HCT116 (cell line): ENCODE results near the gene STYXL1.
"Not testable (repeated sequence)": the region's sequence is repeated elsewhere in the genome, so short reads cannot be mapped to it uniquely, and the experiment has no call there.

Source experiments
- CTCF ChIP-seq, 3 experiments: fragments of 200-600 bp in 1 of 3; sonication (generic) in 1 of 3; IDR thresholded peaks in 2 of 3; conservative IDR thresholded peaks in 1 of 3; 2 replicates each; pipeline ENCODE4 v1.5.1; 2012 to 2017; ENCODE audit warnings: low read depth in 2 of 3, low read length in 2 of 3, antibody characterized with exemption in 1 of 3, borderline replicate concordance in 1 of 3, control low read depth in 1 of 3, mild to moderate bottlenecking in 1 of 3, mixed read lengths in 1 of 3, mixed run types in 1 of 3, moderate library complexity in 1 of 3; ENCODE audit not compliant: insufficient read depth in 1 of 3
- EGR1 ChIP-seq: IDR thresholded peaks from 2 replicates; pipeline ENCODE4 v1.6.1; 2012; ENCODE audit warnings: low read depth
- EZH2 ChIP-seq: fragments of 200-600 bp; sonication (generic); IDR thresholded peaks from 2 replicates; pipeline ENCODE4 v1.6.1; 2017; ENCODE audit warnings: antibody characterized with exemption, mixed run types
- JUND ChIP-seq: IDR thresholded peaks from 2 replicates; pipeline ENCODE4 v1.6.1; 2012
- MAX ChIP-seq: IDR thresholded peaks from 2 replicates; pipeline ENCODE4 v1.6.1; 2012
- POLR2A ChIP-seq: IDR thresholded peaks from 2 replicates; pipeline ENCODE4 v1.7.0; 2011; ENCODE audit warnings: borderline replicate concordance; ENCODE audit not compliant: insufficient read depth, insufficient read length; ENCODE audit errors: extremely low read depth
- POLR2AphosphoS5 ChIP-seq: IDR thresholded peaks from 2 replicates; pipeline ENCODE4 v1.6.1; 2011; ENCODE audit warnings: mild to moderate bottlenecking, low read depth, low read length, moderate library complexity
- RAD21 ChIP-seq: IDR thresholded peaks from 2 replicates; pipeline ENCODE4 v1.6.1; 2012; ENCODE audit warnings: low read depth, mild to moderate bottlenecking
- TCF7L2 ChIP-seq: IDR thresholded peaks from 2 replicates; pipeline ENCODE4 v1.7.0; 2011; ENCODE audit warnings: borderline replicate concordance, inconsistent platforms; ENCODE audit not compliant: insufficient read depth, insufficient read length; ENCODE audit errors: extremely low read depth
- YY1 ChIP-seq: IDR thresholded peaks from 2 replicates; pipeline ENCODE4 v1.6.1; 2011; ENCODE audit warnings: low read length, low read depth, moderate library complexity, mild to moderate bottlenecking; ENCODE audit not compliant: insufficient replicate concordance; ENCODE audit errors: extremely low read depth
- ZNF274 ChIP-seq: fragments of 200-500 bp; sonication (Bioruptor generic); IDR thresholded peaks from 2 replicates; pipeline ENCODE4 v1.6.1; 2014; ENCODE audit warnings: mild to moderate bottlenecking, low read depth, low read length, inconsistent platforms
- TF ChIP-seq, protein P1 (sequence below): IDR thresholded peaks from 2 replicates; pipeline ENCODE4 v1.6.1; 2012
- TF ChIP-seq, protein P2 (sequence below): IDR thresholded peaks from 2 replicates; pipeline ENCODE4 v1.6.1; 2012; ENCODE audit warnings: low read depth

GRCh38 chr7:76084115-76084514 is 36.3 kb upstream of the STYXL1 start:
- TF ChIP-seq TCF7L2; EZH2; MAX; JUND; EGR1; CTCF (IDR thresholded peaks at IDR 0.05 in 2 of 3, conservative IDR thresholded peaks at IDR 0.05 in 1 of 3; ENCODE audit: borderline replicate concordance in 1 of 3, insufficient read depth in 1 of 3, low read depth in 2 of 3, low read length in 2 of 3); YY1; POLR2AphosphoS5; POLR2A; RAD21; ZNF274: not testable (repeated sequence)
- TF ChIP-seq, protein P1, sequence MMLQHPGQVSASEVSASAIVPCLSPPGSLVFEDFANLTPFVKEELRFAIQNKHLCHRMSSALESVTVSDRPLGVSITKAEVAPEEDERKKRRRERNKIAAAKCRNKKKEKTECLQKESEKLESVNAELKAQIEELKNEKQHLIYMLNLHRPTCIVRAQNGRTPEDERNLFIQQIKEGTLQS: not testable (repeated sequence)
- TF ChIP-seq, protein P2, sequence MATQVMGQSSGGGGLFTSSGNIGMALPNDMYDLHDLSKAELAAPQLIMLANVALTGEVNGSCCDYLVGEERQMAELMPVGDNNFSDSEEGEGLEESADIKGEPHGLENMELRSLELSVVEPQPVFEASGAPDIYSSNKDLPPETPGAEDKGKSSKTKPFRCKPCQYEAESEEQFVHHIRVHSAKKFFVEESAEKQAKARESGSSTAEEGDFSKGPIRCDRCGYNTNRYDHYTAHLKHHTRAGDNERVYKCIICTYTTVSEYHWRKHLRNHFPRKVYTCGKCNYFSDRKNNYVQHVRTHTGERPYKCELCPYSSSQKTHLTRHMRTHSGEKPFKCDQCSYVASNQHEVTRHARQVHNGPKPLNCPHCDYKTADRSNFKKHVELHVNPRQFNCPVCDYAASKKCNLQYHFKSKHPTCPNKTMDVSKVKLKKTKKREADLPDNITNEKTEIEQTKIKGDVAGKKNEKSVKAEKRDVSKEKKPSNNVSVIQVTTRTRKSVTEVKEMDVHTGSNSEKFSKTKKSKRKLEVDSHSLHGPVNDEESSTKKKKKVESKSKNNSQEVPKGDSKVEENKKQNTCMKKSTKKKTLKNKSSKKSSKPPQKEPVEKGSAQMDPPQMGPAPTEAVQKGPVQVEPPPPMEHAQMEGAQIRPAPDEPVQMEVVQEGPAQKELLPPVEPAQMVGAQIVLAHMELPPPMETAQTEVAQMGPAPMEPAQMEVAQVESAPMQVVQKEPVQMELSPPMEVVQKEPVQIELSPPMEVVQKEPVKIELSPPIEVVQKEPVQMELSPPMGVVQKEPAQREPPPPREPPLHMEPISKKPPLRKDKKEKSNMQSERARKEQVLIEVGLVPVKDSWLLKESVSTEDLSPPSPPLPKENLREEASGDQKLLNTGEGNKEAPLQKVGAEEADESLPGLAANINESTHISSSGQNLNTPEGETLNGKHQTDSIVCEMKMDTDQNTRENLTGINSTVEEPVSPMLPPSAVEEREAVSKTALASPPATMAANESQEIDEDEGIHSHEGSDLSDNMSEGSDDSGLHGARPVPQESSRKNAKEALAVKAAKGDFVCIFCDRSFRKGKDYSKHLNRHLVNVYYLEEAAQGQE: not testable (repeated sequence)
